ENCODE measurements around the gene TCEA3.

DNA sequence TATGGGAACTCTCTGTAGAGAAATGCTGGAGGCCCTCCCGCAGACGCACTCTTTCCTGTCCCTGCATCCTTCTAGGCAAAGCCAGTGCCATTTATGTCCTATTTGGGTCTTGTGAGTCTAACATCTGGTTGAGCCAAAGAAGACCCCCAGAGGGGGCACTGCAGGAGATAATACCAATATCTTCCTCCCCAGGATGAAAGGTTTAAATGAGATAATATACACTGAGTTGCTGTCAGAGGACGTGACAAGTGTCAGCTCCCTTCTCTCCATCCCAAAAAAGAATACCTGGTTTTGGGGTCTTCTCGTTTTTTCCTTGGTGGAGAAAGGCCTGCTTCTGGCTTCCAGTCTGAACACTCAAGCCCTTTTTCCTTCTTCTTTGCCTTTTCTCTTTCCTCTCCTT, 7.6 kb downstream of the TCEA3 start:
- TF ChIP-seq, protein P1, sequence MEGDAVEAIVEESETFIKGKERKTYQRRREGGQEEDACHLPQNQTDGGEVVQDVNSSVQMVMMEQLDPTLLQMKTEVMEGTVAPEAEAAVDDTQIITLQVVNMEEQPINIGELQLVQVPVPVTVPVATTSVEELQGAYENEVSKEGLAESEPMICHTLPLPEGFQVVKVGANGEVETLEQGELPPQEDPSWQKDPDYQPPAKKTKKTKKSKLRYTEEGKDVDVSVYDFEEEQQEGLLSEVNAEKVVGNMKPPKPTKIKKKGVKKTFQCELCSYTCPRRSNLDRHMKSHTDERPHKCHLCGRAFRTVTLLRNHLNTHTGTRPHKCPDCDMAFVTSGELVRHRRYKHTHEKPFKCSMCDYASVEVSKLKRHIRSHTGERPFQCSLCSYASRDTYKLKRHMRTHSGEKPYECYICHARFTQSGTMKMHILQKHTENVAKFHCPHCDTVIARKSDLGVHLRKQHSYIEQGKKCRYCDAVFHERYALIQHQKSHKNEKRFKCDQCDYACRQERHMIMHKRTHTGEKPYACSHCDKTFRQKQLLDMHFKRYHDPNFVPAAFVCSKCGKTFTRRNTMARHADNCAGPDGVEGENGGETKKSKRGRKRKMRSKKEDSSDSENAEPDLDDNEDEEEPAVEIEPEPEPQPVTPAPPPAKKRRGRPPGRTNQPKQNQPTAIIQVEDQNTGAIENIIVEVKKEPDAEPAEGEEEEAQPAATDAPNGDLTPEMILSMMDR (IDR thresholded peaks at IDR 0.05) = no peak
- no peak for TF ChIP-seq POLR2A (IDR thresholded peaks at IDR 0.05)

All from prostate gland (tissue), 2 donors.